ENCODE data around the gene PACS1. TPM values are rescaled to one million over a fixed set of nuclear protein-coding genes. Genes with fewer than 3 reads are reported as not detected.

The PACS1 gene
- total RNA-seq, 1 experiment from 2014 or later, result 41.1 TPM

GRCh38 chr11:66168289-66168688 is 98.2 kb downstream of the PACS1 start:
- Histone ChIP-seq H3K9me3 (ENCODE audit: control insufficient read depth in 1 of 2, insufficient read depth in 1 of 2, low read depth in 1 of 2, low read length in 2 of 2) (no peaks in the 10 kb centered on the region), H3K36me3 (ENCODE audit: control insufficient read depth in 1 of 2, insufficient read depth in 2 of 2, low read length in 2 of 2) (no peaks in the 10 kb centered on the region), H3K27me3 (ENCODE audit: insufficient read depth, low read length) (no peaks in the 10 kb centered on the region), H4K20me1 (ENCODE audit: insufficient read depth) (no peaks in the 10 kb centered on the region), H3K9ac (ENCODE audit: low read length) (no peak overlapping the region), H3K27ac (ENCODE audit: low read depth, low read length) (no peak overlapping the region), H3K79me2 (ENCODE audit: insufficient read depth, low read length) (no peaks in the 10 kb centered on the region), H3K4me2 (ENCODE audit: low read length) (no peak overlapping the region), H3K4me3 (replicated peaks in 1 of 2; ENCODE audit: low read depth in 1 of 2, low read length in 2 of 2) (no peak overlapping the region), H3K9me2 (ENCODE audit: insufficient read depth) (no peaks in the 10 kb centered on the region), H3K4me1 (ENCODE audit: control insufficient read depth in 1 of 2, insufficient read depth in 2 of 2, low read length in 2 of 2) (peaks cover 7 to 10% of the 10 kb centered on the region in 2 experiments), H2AFZ (ENCODE audit: low read depth, low read length, poor library complexity, severe bottlenecking) (no peak overlapping the region)
- no peak for ATAC-seq
- TF ChIP-seq SP1 (IDR thresholded peaks at IDR 0.05; ENCODE audit: low read depth) (no peak), ZFX (IDR thresholded peaks at IDR 0.05) (no peak), FOSL1 (IDR thresholded peaks at IDR 0.05; ENCODE audit: low read depth) (no peak), ATF3 (IDR thresholded peaks at IDR 0.05) (no peak), ELF1 (IDR thresholded peaks at IDR 0.05; ENCODE audit: borderline replicate concordance, low read depth) (no peak), RAD21 (IDR thresholded peaks at IDR 0.05; ENCODE audit: low read depth) (no peak), EZH2phosphoT487 (IDR thresholded peaks at IDR 0.05; ENCODE audit: borderline replicate concordance) (no peak), CEBPB (IDR thresholded peaks at IDR 0.05; ENCODE audit: low read depth) (no peak), EGR1 (IDR thresholded peaks at IDR 0.05; ENCODE audit: low read depth) (no peak), POLR2AphosphoS5 (IDR thresholded peaks at IDR 0.05; ENCODE audit: low read depth, low read length) (no peak), POLR2A (IDR thresholded peaks at IDR 0.05; ENCODE audit: borderline replicate concordance, extremely low read depth, insufficient read depth, insufficient read length) (no peak), SRF (IDR thresholded peaks at IDR 0.05; ENCODE audit: low read depth) (no peak), SIN3A (IDR thresholded peaks at IDR 0.05; ENCODE audit: low read depth) (no peak), CTCF (IDR thresholded peaks at IDR 0.05 in 2 of 3, conservative IDR thresholded peaks at IDR 0.05 in 1 of 3; ENCODE audit: borderline replicate concordance in 1 of 3, insufficient read depth in 1 of 3, low read depth in 2 of 3, low read length in 2 of 3) (no peak), REST (IDR thresholded peaks at IDR 0.05; ENCODE audit: low read depth) (no peak), JUND (IDR thresholded peaks at IDR 0.05) (no peak), CBX3 (IDR thresholded peaks at IDR 0.05; ENCODE audit: low read depth) (no peak), TCF7L2 (IDR thresholded peaks at IDR 0.05; ENCODE audit: borderline replicate concordance, extremely low read depth, insufficient read depth, insufficient read length) (no peak)
- BruUV-seq (replicated peaks), result no TSS peak
- intact Hi-C loops (cut with micrococcal nuclease), result no loop called here
- ChIA-PET CTCF (no interaction called here), RAD21 (ENCODE audit: low non-redundant PET in 1 of 2, low total read pairs in 2 of 2, uncharacterized antibody in 2 of 2, unreplicated experiment in 2 of 2) (no interaction called here), POLR2A (no interaction called here)
- no peak for DNase-seq (ENCODE audit: low read depth, low spot score)

All from HCT116 (cell line).